BE2C (cell line): ENCODE results near the gene ZCCHC24.
A peak's percentile ranks its signal among the peaks of the same experiment; 100 is the strongest.

Experiments
- DNase-seq: peaks from one replicate; pipeline ENCODE4 v3.0.0-alpha.2; 2020
- H3K27me3 ChIP-seq: fragments of 250-450 bp; sonication (Bioruptor Pico); 2 replicates; pipeline ENCODE4 v1.5.1; 2020; ENCODE audit warnings: mild to moderate bottlenecking
- H3K36me3 ChIP-seq: fragments of 250-450 bp; sonication (Bioruptor Pico); 2 replicates; pipeline ENCODE4 v1.5.1; 2020; ENCODE audit warnings: mild to moderate bottlenecking
- H3K4me1 ChIP-seq: fragments of 250-450 bp; sonication (Bioruptor Pico); 2 replicates; pipeline ENCODE4 v1.5.1; 2020
- H3K4me3 ChIP-seq: 2 replicates; pipeline ENCODE4 v1.5.1; 2011; ENCODE audit warnings: low read depth, low read length
- H3K9me3 ChIP-seq: fragments of 250-450 bp; sonication (Bioruptor Pico); 2 replicates; pipeline ENCODE4 v1.5.1; 2020
- CTCF ChIP-seq: IDR thresholded peaks from 2 replicates; pipeline ENCODE4 v1.5.1; 2012; ENCODE audit warnings: mild to moderate bottlenecking, low read depth, low read length

The ZCCHC24 gene

GRCh38 chr10:79405221-79405994, 40.0 kb downstream of the ZCCHC24 start:
- no peaks in the 10 kb centered on the region for H3K9me3 ChIP-seq
- DNase-seq: no peak
- no peaks in the 10 kb centered on the region for H3K27me3 ChIP-seq
- H3K4me1 ChIP-seq: peaks cover 23% of the 10 kb centered on the region
- H3K36me3 ChIP-seq: no peaks in the 10 kb centered on the region
- TF ChIP-seq CTCF: no peak
- H3K4me3 ChIP-seq: no peak overlapping the region

GRCh38 chr10:79404690-79405131, 40.7 kb downstream of the ZCCHC24 start:
- Histone ChIP-seq H3K4me1 (peaks cover 23% of the 10 kb centered on the region), H3K9me3 (no peaks in the 10 kb centered on the region), H3K36me3 (no peaks in the 10 kb centered on the region), H3K27me3 (no peaks in the 10 kb centered on the region), H3K4me3 (no peak overlapping the region)
- no peak for TF ChIP-seq CTCF
- DNase-seq: no peak

GRCh38 chr10:79404231-79404609, 41.2 kb downstream of the ZCCHC24 start:
- Histone ChIP-seq H3K36me3 (no peaks in the 10 kb centered on the region), H3K27me3 (no peaks in the 10 kb centered on the region), H3K4me3 (no peak overlapping the region), H3K4me1 (peaks cover 23% of the 10 kb centered on the region), H3K9me3 (no peaks in the 10 kb centered on the region)
- TF ChIP-seq CTCF: no peak
- peak; percentile 43 for DNase-seq

- TF ChIP-seq CTCF: no peak
- no peaks in the 10 kb centered on the region for H3K9me3 ChIP-seq
- H3K36me3 ChIP-seq: no peaks in the 10 kb centered on the region
- no peaks in the 10 kb centered on the region for H3K27me3 ChIP-seq
- H3K4me1 ChIP-seq: peaks cover 25% of the 10 kb centered on the region
- DNase-seq: peak; percentile 3
- H3K4me3 ChIP-seq: no peak overlapping the region
These were observed 41.8 kb downstream of the ZCCHC24 start for GRCh38 chr10:79403441-79404230.

- H3K4me3 ChIP-seq: no peak overlapping the region
- no peaks in the 10 kb centered on the region for H3K9me3 ChIP-seq
- no peaks in the 10 kb centered on the region for H3K36me3 ChIP-seq
- H3K27me3 ChIP-seq: no peaks in the 10 kb centered on the region
- peaks cover 26% of the 10 kb centered on the region for H3K4me1 ChIP-seq
- no peak for TF ChIP-seq CTCF
- no peak for DNase-seq
These were observed 42.5 kb downstream of the ZCCHC24 start for GRCh38 chr10:79402951-79403350.

- Histone ChIP-seq H3K36me3 (no peaks in the 10 kb centered on the region), H3K27me3 (no peaks in the 10 kb centered on the region), H3K4me1 (peaks cover 27% of the 10 kb centered on the region), H3K4me3 (no peak overlapping the region), H3K9me3 (no peaks in the 10 kb centered on the region)
- TF ChIP-seq CTCF: no peak
- no peak for DNase-seq
These were observed 42.8 kb downstream of the ZCCHC24 start for GRCh38 chr10:79402625-79402946.
